Natural killer cell treated with Interleukin-12 subunit alpha and Interleukin-12 subunit beta and Interleukin-15 and Interleukin-18, amount 100 ng/mL, for 72 hours (primary cell): ENCODE measurements around the gene FARS2. TPM values are rescaled to one million over a fixed set of nuclear protein-coding genes. Genes with fewer than 3 reads are reported as not detected.

Source experiments
- ATAC-seq, 2 donors: fragments of 150-1000 bp; cut with Tn5 transposase in 1 of 2; sonication (Bioruptor Pico), chemical (Tn5 transposase) in 1 of 2; 2 replicates each; pipeline ENCODE4 v1.10.0; 2021
- DNase-seq: peaks from one replicate; pipeline ENCODE4 v3.0.0; 2022; ENCODE audit warnings: low spot score
- H3K27ac Mint-ChIP-seq, 2 donors: 1 replicate in 1 of 2; 2 replicates in 1 of 2; pipeline ENCODE4 v1.8.0; 2022; ENCODE audit warnings: mixed read lengths in 2 of 2, mild to moderate bottlenecking in 1 of 2, moderate library complexity in 1 of 2
- H3K27me3 Mint-ChIP-seq, 2 donors: 1 replicate in 1 of 2; 2 replicates in 1 of 2; pipeline ENCODE4 v1.8.0; 2022; ENCODE audit warnings: mixed read lengths in 2 of 2
- H3K36me3 Mint-ChIP-seq: one replicate; pipeline ENCODE4 v1.8.0; 2022; ENCODE audit warnings: mixed read lengths
- H3K4me1 Mint-ChIP-seq, 2 donors: 1 replicate in 1 of 2; 2 replicates in 1 of 2; pipeline ENCODE4 v1.8.0; 2022; ENCODE audit warnings: low read depth in 2 of 2, mixed read lengths in 2 of 2, mild to moderate bottlenecking in 1 of 2
- H3K4me3 Mint-ChIP-seq: one replicate; pipeline ENCODE4 v1.8.0; 2022; ENCODE audit warnings: mixed read lengths
- H3K9me3 Mint-ChIP-seq: 2 replicates; pipeline ENCODE4 v1.8.0; 2022; ENCODE audit warnings: mixed read lengths
- total RNA-seq, 2 donors: library from RNA; stranded (reverse); gene quantifications; one replicate each; pipeline ENCODE4 v1.2.3, GENCODE V29; 2022

FARS2 gene
- total RNA-seq, 2 donors from 2014 or later = 20.4 to 41.7 TPM

- DNase-seq = no peak
- Mint-ChIP-seq H3K4me3 (no peak overlapping the region), H3K27me3 (peaks cover 0 to 3% of the 10 kb centered on the region in 2 donors), H3K4me1 (peaks cover 0 to 11% of the 10 kb centered on the region in 2 donors), H3K36me3 (no peaks in the 10 kb centered on the region), H3K27ac (no peak overlapping the region), H3K9me3 (no peaks in the 10 kb centered on the region)
- no peak for ATAC-seq
Observed at GRCh38 chr6:5657684-5658430, 396.5 kb downstream of the FARS2 start.

- Mint-ChIP-seq H3K9me3 (no peaks in the 10 kb centered on the region), H3K4me1 (peaks cover 0 to 15% of the 10 kb centered on the region in 2 donors), H3K36me3 (no peaks in the 10 kb centered on the region), H3K27me3 (peaks cover 0 to 6% of the 10 kb centered on the region in 2 donors), H3K4me3 (no peak overlapping the region), H3K27ac (no peak overlapping the region)
- DNase-seq = no peak
- no peak for ATAC-seq
Observed at GRCh38 chr6:5659467-5659866, 398.2 kb downstream of the FARS2 start.

- peaks cover 0 to 15% of the 10 kb centered on the region in 2 donors for H3K4me1 Mint-ChIP-seq
- no peaks in the 10 kb centered on the region for H3K9me3 Mint-ChIP-seq
- no peak overlapping the region for H3K27ac Mint-ChIP-seq
- peaks cover 0 to 9% of the 10 kb centered on the region in 2 donors for H3K27me3 Mint-ChIP-seq
- no peak for ATAC-seq
- no peak for DNase-seq
- no peak overlapping the region for H3K4me3 Mint-ChIP-seq
- no peaks in the 10 kb centered on the region for H3K36me3 Mint-ChIP-seq
Observed at GRCh38 chr6:5660772-5661171, 399.5 kb downstream of the FARS2 start.

- Mint-ChIP-seq H3K36me3 (no peaks in the 10 kb centered on the region), H3K4me3 (no peak overlapping the region), H3K9me3 (no peaks in the 10 kb centered on the region), H3K27ac (no peak overlapping the region), H3K4me1 (peaks cover 8 to 20% of the 10 kb centered on the region in 2 donors), H3K27me3 (peaks cover 0 to 9% of the 10 kb centered on the region in 2 donors)
- DNase-seq (no peak), ATAC-seq (no peak)
Observed at GRCh38 chr6:5662797-5663196, 401.5 kb downstream of the FARS2 start.

GRCh38 chr6:5663259-5663658 lies 401.9 kb downstream of the FARS2 start:
- H3K36me3 Mint-ChIP-seq = no peaks in the 10 kb centered on the region
- H3K27me3 Mint-ChIP-seq = peaks cover 0 to 9% of the 10 kb centered on the region in 2 donors
- DNase-seq = no peak
- no peak for ATAC-seq
- H3K4me3 Mint-ChIP-seq = no peak overlapping the region
- H3K9me3 Mint-ChIP-seq = no peaks in the 10 kb centered on the region
- no peak overlapping the region for H3K27ac Mint-ChIP-seq
- H3K4me1 Mint-ChIP-seq = peaks cover 10 to 24% of the 10 kb centered on the region in 2 donors

GRCh38 chr6:5663739-5664138 lies 402.4 kb downstream of the FARS2 start:
- DNase-seq = no peak
- H3K27me3 Mint-ChIP-seq = peaks cover 0 to 9% of the 10 kb centered on the region in 2 donors
- ATAC-seq = no peak
- no peaks in the 10 kb centered on the region for H3K36me3 Mint-ChIP-seq
- H3K27ac Mint-ChIP-seq = no peak overlapping the region
- no peaks in the 10 kb centered on the region for H3K9me3 Mint-ChIP-seq
- no peak overlapping the region for H3K4me3 Mint-ChIP-seq
- H3K4me1 Mint-ChIP-seq = peaks cover 10 to 24% of the 10 kb centered on the region in 2 donors

- Mint-ChIP-seq H3K36me3 (no peaks in the 10 kb centered on the region), H3K9me3 (no peaks in the 10 kb centered on the region), H3K27ac (no peak overlapping the region), H3K4me1 (peaks cover 10 to 24% of the 10 kb centered on the region in 2 donors), H3K27me3 (peaks cover 0 to 9% of the 10 kb centered on the region in 2 donors), H3K4me3 (no peak overlapping the region)
- ATAC-seq (no peak), DNase-seq (no peak)
Observed at GRCh38 chr6:5664149-5664548, 402.8 kb downstream of the FARS2 start.

GRCh38 chr6:5665173-5665572 lies 403.9 kb downstream of the FARS2 start:
- Mint-ChIP-seq H3K36me3 (no peaks in the 10 kb centered on the region), H3K9me3 (no peaks in the 10 kb centered on the region), H3K27me3 (peaks cover 0 to 6% of the 10 kb centered on the region in 2 donors), H3K4me3 (no peak overlapping the region), H3K27ac (no peak overlapping the region), H3K4me1 (peaks cover 10 to 20% of the 10 kb centered on the region in 2 donors)
- no peak for ATAC-seq
- DNase-seq = no peak

- Mint-ChIP-seq H3K27me3 (peaks cover 0 to 6% of the 10 kb centered on the region in 2 donors), H3K36me3 (no peaks in the 10 kb centered on the region), H3K9me3 (no peaks in the 10 kb centered on the region), H3K27ac (no peak overlapping the region), H3K4me1 (peaks cover 10 to 20% of the 10 kb centered on the region in 2 donors), H3K4me3 (no peak overlapping the region)
- no peak for DNase-seq
- no peak for ATAC-seq
Observed at GRCh38 chr6:5665667-5666066, 404.4 kb downstream of the FARS2 start.

GRCh38 chr6:5666695-5667094 lies 405.4 kb downstream of the FARS2 start:
- Mint-ChIP-seq H3K4me3 (no peak overlapping the region), H3K27ac (no peak overlapping the region), H3K27me3 (peaks cover 0 to 6% of the 10 kb centered on the region in 2 donors), H3K9me3 (no peaks in the 10 kb centered on the region), H3K4me1 (peaks cover 19 to 22% of the 10 kb centered on the region in 2 donors), H3K36me3 (no peaks in the 10 kb centered on the region)
- DNase-seq = no peak
- no peak for ATAC-seq

GRCh38 chr6:5667737-5668136 lies 406.4 kb downstream of the FARS2 start:
- H3K4me1 Mint-ChIP-seq = peaks cover 22 to 28% of the 10 kb centered on the region in 2 donors
- ATAC-seq = no peak
- no peak overlapping the region for H3K27ac Mint-ChIP-seq

GRCh38 chr6:5670381-5670780 lies 409.1 kb downstream of the FARS2 start:
- DNase-seq (no peak), ATAC-seq (no peak)
- H3K4me1 Mint-ChIP-seq = peaks cover 22 to 25% of the 10 kb centered on the region in 2 donors
- H3K27ac Mint-ChIP-seq = peak overlapping the region in 1 of 2 donors; percentile 72
- H3K4me3 Mint-ChIP-seq = no peak overlapping the region
- H3K27me3 Mint-ChIP-seq = no peaks in the 10 kb centered on the region
- H3K9me3 Mint-ChIP-seq = no peaks in the 10 kb centered on the region
- H3K36me3 Mint-ChIP-seq = no peaks in the 10 kb centered on the region

More at GRCh38 chr6:5667737-5668136, 406.4 kb downstream of the FARS2 start:
- no peak for DNase-seq
- Mint-ChIP-seq H3K4me3 (no peak overlapping the region), H3K27me3 (peaks cover 0 to 6% of the 10 kb centered on the region in 2 donors), H3K36me3 (no peaks in the 10 kb centered on the region), H3K9me3 (no peaks in the 10 kb centered on the region)

GRCh38 chr6:5670811-5671561 lies 409.7 kb downstream of the FARS2 start:
- H3K4me1 Mint-ChIP-seq = peaks cover 22 to 25% of the 10 kb centered on the region in 2 donors
- no peaks in the 10 kb centered on the region for H3K36me3 Mint-ChIP-seq
- H3K9me3 Mint-ChIP-seq = no peaks in the 10 kb centered on the region
- ATAC-seq (peak; percentile 73 to 89), DNase-seq (no peak)
- peak overlapping the region in 1 of 2 donors; percentile 72 for H3K27ac Mint-ChIP-seq
- no peaks in the 10 kb centered on the region for H3K27me3 Mint-ChIP-seq
- H3K4me3 Mint-ChIP-seq = no peak overlapping the region
